ENCODE data around the gene TMEFF2.

TMEFF2 gene

DNA sequence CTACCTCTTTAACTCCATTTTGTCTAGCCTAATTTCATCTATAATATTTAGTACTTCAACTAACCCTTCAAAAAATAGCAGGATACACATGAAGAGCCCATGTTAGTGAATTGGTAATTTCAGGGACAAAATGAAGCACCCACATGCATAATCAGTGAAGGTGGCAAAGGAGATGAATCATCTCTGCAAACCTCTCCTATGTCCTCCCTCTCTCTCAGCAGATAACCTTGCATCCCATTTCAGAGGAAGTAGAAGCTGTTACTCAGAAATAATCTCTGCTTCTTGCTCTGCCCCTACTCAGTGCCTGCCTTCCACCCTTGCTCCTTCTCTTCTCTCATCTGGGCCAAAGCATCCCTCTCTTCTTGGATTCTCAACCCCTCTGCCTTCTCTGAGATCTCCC, 287.6 kb downstream of the TMEFF2 start:
- no peak overlapping the region for H3K4me3 ChIP-seq (ENCODE audit: low read length)
- peaks cover 16% of the 10 kb centered on the region for H3K4me1 ChIP-seq (ENCODE audit: insufficient read depth, low read length)
- H3K27me3 ChIP-seq (ENCODE audit: insufficient read depth, low read length): no peaks in the 10 kb centered on the region
- no peak overlapping the region for H3K27ac ChIP-seq (ENCODE audit: low read length)
- H3K9ac ChIP-seq (ENCODE audit: low read depth, low read length): no peak overlapping the region
- no peaks in the 10 kb centered on the region for H3K36me3 ChIP-seq (ENCODE audit: insufficient read depth, low read depth, low read length)
- H3K9me3 ChIP-seq (ENCODE audit: insufficient read depth, low read depth, low read length): peaks cover 7% of the 10 kb centered on the region

DNA sequence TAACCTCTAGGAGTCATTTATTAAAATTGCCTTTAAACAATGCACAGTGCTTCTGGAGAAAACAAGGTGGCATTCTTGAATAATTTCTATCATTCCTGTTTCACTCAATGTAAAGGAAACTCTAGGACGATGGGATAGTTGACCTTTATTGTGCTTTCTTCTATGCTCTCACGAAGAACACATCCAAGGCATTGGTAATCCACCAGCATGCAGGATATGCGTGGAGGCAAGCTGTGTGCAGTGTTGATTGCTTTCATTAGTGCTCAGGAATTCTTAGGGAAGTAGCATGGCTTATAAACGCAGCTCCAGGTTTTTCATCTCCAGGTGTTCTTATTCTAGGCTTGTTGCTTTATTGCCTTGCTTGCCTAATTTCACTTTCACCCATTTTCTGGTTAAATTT, 289.4 kb downstream of the TMEFF2 start:
- Histone ChIP-seq H3K36me3 (ENCODE audit: insufficient read depth, low read depth, low read length) (no peaks in the 10 kb centered on the region), H3K4me3 (ENCODE audit: low read length) (no peak overlapping the region), H3K27ac (ENCODE audit: low read length) (peak overlapping the region; percentile 25), H3K4me1 (ENCODE audit: insufficient read depth, low read length) (peaks cover 16% of the 10 kb centered on the region), H3K27me3 (ENCODE audit: insufficient read depth, low read length) (no peaks in the 10 kb centered on the region), H3K9ac (ENCODE audit: low read depth, low read length) (no peak overlapping the region), H3K9me3 (ENCODE audit: insufficient read depth, low read depth, low read length) (peaks cover 20% of the 10 kb centered on the region)

DNA sequence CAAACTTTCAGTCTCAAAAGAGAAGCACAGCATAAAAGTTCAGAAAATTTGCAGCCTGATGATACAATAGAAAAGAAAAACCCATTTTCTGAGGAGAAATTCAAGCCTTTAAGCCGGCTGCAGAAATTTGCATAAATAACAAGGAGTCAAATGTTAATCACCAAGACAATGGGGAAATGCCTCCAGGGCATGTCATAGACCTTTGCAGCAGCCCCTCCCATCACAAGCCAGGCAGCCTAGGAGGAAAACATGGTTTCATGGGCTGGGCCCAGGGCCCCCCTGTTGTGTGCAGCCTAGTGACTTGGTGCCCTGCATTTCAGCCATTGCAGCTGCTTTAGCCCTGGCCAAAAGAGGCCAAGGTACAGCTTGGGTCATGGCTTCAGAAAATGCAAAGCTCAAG, 293.7 kb downstream of the TMEFF2 start:
- no peaks in the 10 kb centered on the region for H3K36me3 ChIP-seq (ENCODE audit: insufficient read depth, low read depth, low read length)
- H3K27ac ChIP-seq (ENCODE audit: low read length): no peak overlapping the region
- H3K4me3 ChIP-seq (ENCODE audit: low read length): no peak overlapping the region; the same call in 1 of the 2 replicates
- peaks cover 11% of the 10 kb centered on the region for H3K4me1 ChIP-seq (ENCODE audit: insufficient read depth, low read length)
- no peak overlapping the region for H3K9ac ChIP-seq (ENCODE audit: low read depth, low read length)
- peaks cover 20% of the 10 kb centered on the region for H3K9me3 ChIP-seq (ENCODE audit: insufficient read depth, low read depth, low read length)
- no peaks in the 10 kb centered on the region for H3K27me3 ChIP-seq (ENCODE audit: insufficient read depth, low read length)

DNA sequence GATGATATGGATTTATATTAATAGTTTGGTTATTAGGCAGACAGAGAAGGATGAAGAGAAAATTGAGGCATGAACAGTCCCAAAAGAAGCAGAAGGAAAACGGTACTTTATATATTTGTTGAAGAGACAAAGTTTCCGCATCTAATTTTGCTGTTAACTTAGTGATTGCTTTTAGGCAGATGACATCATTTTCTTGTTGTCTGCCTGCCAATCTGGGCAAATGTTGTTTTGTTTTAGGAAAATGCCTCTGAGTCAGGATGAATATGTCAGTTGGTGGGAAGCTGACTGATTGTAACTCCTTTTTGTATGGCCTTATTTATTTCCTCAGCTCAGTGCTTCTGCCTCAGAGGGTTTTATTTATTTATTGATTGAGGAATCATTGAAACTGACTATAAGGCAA, 295.3 kb downstream of the TMEFF2 start:
- H3K9me3 ChIP-seq (ENCODE audit: insufficient read depth, low read depth, low read length): peaks cover 20% of the 10 kb centered on the region
- H3K36me3 ChIP-seq (ENCODE audit: insufficient read depth, low read depth, low read length): no peaks in the 10 kb centered on the region
- H3K27me3 ChIP-seq (ENCODE audit: insufficient read depth, low read length): no peaks in the 10 kb centered on the region
- no peak overlapping the region for H3K9ac ChIP-seq (ENCODE audit: low read depth, low read length)
- no peaks in the 10 kb centered on the region for H3K4me1 ChIP-seq (ENCODE audit: insufficient read depth, low read length)
- no peak overlapping the region for H3K4me3 ChIP-seq (ENCODE audit: low read length)
- H3K27ac ChIP-seq (ENCODE audit: low read length): no peak overlapping the region

Measured in iPS-20b (cell line).